ENCODE data around the gene LINS1. TPM values are rescaled to one million over a fixed set of nuclear protein-coding genes. Genes with fewer than 3 reads are reported as not detected.

The LINS1 gene
- total and polyA plus RNA-seq, 2 of the 8 experiments (the other 6 are each of a cell fraction or from before 2014, with no cell fraction given): 4.2 to 8.1 TPM

GRCh38 chr15:100612539-100612938, 10.6 kb upstream of the LINS1 start:
- POLR2A ChIA-PET (ENCODE audit: partially characterized antibody): no interaction called here
- no peak overlapping the region for H2BK120ac ChIP-seq (replicated peaks; ENCODE audit: low read depth, low read length)

More at GRCh38 chr15:100612539-100612938, 10.6 kb upstream of the LINS1 start:
- H3K4me3 ChIP-seq (ENCODE audit: extremely low read depth in 1 of 4, insufficient read depth in 2 of 4, low read depth in 3 of 4, low read length in 4 of 4): no peak overlapping the region
- TF ChIP-seq JUN (IDR thresholded peaks at IDR 0.05; ENCODE audit: low read depth, low read length) (no peak), CHD2 (IDR thresholded peaks at IDR 0.05; ENCODE audit: low read length) (no peak), EP300 (IDR thresholded peaks at IDR 0.05; ENCODE audit: borderline replicate concordance in 1 of 2, low read depth in 2 of 2, low read length in 2 of 2) (no peak), TBP (IDR thresholded peaks at IDR 0.05; ENCODE audit: low read depth, low read length) (no peak), TAF1 (IDR thresholded peaks at IDR 0.05; ENCODE audit: low read depth, low read length) (no peak), CBX5 (IDR thresholded peaks at IDR 0.05; ENCODE audit: low read depth, low read length) (no peak), SP4 (IDR thresholded peaks at IDR 0.05; ENCODE audit: low read length) (no peak), E2F6 (IDR thresholded peaks at IDR 0.05) (no peak)
- 87% methylated on average over 2 of the region's 2 CpGs; no CpG with 5 or more reads in 1 of the 2 experiments for WGBS, 2 experiments (ENCODE audit: extremely low coverage in 1 of 2, insufficient coverage in 1 of 2, insufficient read length in 1 of 2, insufficient replicate concordance in 2 of 2, low coverage in 1 of 2, low lambda C conversion rate in 2 of 2, missing lambda C conversion rate in 1 of 2)
- H3K27me3 ChIP-seq (replicated peaks in 1 of 4; ENCODE audit: control insufficient read depth in 3 of 4, extremely low read depth in 1 of 4, insufficient read depth in 3 of 4, low read length in 3 of 4): no peaks in the 10 kb centered on the region
- no peak overlapping the region for H3K4ac ChIP-seq (replicated peaks; ENCODE audit: insufficient read length, low read depth, low read length)
- H3K18ac ChIP-seq (ENCODE audit: extremely low read depth, low read length): no peak overlapping the region
- no peak overlapping the region for H4K91ac ChIP-seq (replicated peaks; ENCODE audit: insufficient read length, low read length)
- no peak overlapping the region for H2AFZ ChIP-seq (ENCODE audit: low read length)
- H3K27ac ChIP-seq (ENCODE audit: low read depth, low read length): no peak overlapping the region
- H4K5ac ChIP-seq (ENCODE audit: insufficient read length, low read depth, low read length): no peak overlapping the region
- FAIRE-seq: no peak
- no peak overlapping the region for H3K9ac ChIP-seq (replicated peaks in 1 of 4; ENCODE audit: extremely low read depth in 1 of 4, low read depth in 3 of 4, low read length in 3 of 4)
- CTCF ChIA-PET (ENCODE audit: partially characterized antibody): interaction anchor here (0.6 kb wide), 2 partner anchors 12 to 139 kb away, joined by 3 read pairs; no protein-coding TSS in a partner anchor
- no peak overlapping the region for H3K23ac ChIP-seq (ENCODE audit: insufficient read length)
- H3K79me1 ChIP-seq (ENCODE audit: low read depth, low read length): peaks cover 2% of the 10 kb centered on the region; the same call in 1 of the 2 replicates
- H2BK12ac ChIP-seq (ENCODE audit: low read depth, low read length): no peak overlapping the region
- no peak overlapping the region for H3K4me2 ChIP-seq (ENCODE audit: insufficient read depth in 1 of 2, low read depth in 2 of 2, low read length in 2 of 2)
- no peak overlapping the region for H4K8ac ChIP-seq (ENCODE audit: extremely low read depth, insufficient read depth, low read length)
- H3K14ac ChIP-seq (ENCODE audit: insufficient read length): no peak overlapping the region
- no peak for DNase-seq (ENCODE audit: low read depth in 1 of 2, low spot score in 2 of 2)
- H3K79me2 ChIP-seq (ENCODE audit: control insufficient read depth in 1 of 2, insufficient read depth in 2 of 2, low read length in 2 of 2): peaks cover 0 to 12% of the 10 kb centered on the region in 2 experiments; a peak in 1 of 4 replicates
- peaks cover 3 to 26% (median 14%) of the 10 kb centered on the region in 4 experiments; a peak in 7 of 8 replicates for H3K36me3 ChIP-seq (ENCODE audit: control insufficient read depth in 2 of 4, insufficient read depth in 4 of 4, low read length in 3 of 4)
- H3K4me1 ChIP-seq (replicated peaks in 1 of 4; ENCODE audit: control insufficient read depth in 3 of 4, insufficient read depth in 4 of 4, low read length in 3 of 4): no peaks in the 10 kb centered on the region
- H3K23me2 ChIP-seq (ENCODE audit: low read depth, low read length): no peaks in the 10 kb centered on the region
- no peak overlapping the region for H2BK5ac ChIP-seq (ENCODE audit: low read depth, low read length)
- no peak overlapping the region for H2BK20ac ChIP-seq (ENCODE audit: low read length)
- H3K9me3 ChIP-seq (ENCODE audit: insufficient read depth in 2 of 2, low read depth in 1 of 2, low read length in 1 of 2): no peaks in the 10 kb centered on the region
- no peak overlapping the region for H3K56ac ChIP-seq (replicated peaks; ENCODE audit: insufficient read length, low read depth, low read length)
- H2AK5ac ChIP-seq (ENCODE audit: low read depth, low read length): no peak overlapping the region
- peaks cover 0 to 2% of the 10 kb centered on the region in 2 experiments for H4K20me1 ChIP-seq (replicated peaks in 1 of 2; ENCODE audit: control insufficient read depth in 1 of 2, insufficient read depth in 2 of 2, low read length in 2 of 2)
- H2BK15ac ChIP-seq (ENCODE audit: low read length): no peak overlapping the region

All from H1 (cell line).